Posterior vena cava (tissue), 2 donors: Measurements from ENCODE around the gene MRGPRF. TPM values are rescaled to one million over a fixed set of nuclear protein-coding genes. Genes with fewer than 3 reads are reported as not detected.

Source experiments
- DNase-seq: peaks from one replicate; pipeline ENCODE4 v3.0.0-alpha.2; 2020; ENCODE audit warnings: low spot score
- intact Hi-C, 2 donors: fragments of 100-400 bp; cut with DNase I; formaldehyde crosslinking; loops; one replicate each; pipeline versions ENCODE4 v1.14.1 to v1.14.2; 2022 to 2023
- long read RNA-seq, 2 donors: library from polyadenylated mRNA; unstranded; transcript quantifications; one replicate each; pipeline ENCODE4 v2.0.0, GENCODE V29; 2020 to 2021
- total RNA-seq, 2 donors: library from RNA; stranded (reverse); fragmentation: NEBNext Ultra II Directional; extraction: Animal tissue kit (Norgen Biotek cat#: 25700); gene quantifications; one replicate each; pipeline ENCODE4 v1.2.1, GENCODE V29; 2021
- donor health status: DM: yes; HTN: yes; CAD: no.
- donor health status: DM: yes; HTN: yes; CAD: no.

The MRGPRF gene
- total RNA-seq, result 100 to 1,000 TPM; 117 to 138 TPM
- long read RNA-seq, donor 1, transcript MRGPRF-201 (3 exons, 2,295 nt), result major isoform, 56 of 96 reads
- long read RNA-seq, donor 1, partial matches to known transcripts, result 1 of 96 reads
- long read RNA-seq, donor 1, other reads (novel, unspliced or antisense), result 39 of 96 reads
- long read RNA-seq, donor 2, transcript MRGPRF-201 (3 exons, 2,295 nt), result major isoform, 436 of 666 reads
- long read RNA-seq, donor 2, transcript MRGPRF-203 (3 exons, 2,282 nt), result minor isoform, 5 of 666 reads
- long read RNA-seq, donor 2, partial matches to known transcripts, result 12 of 666 reads
- long read RNA-seq, donor 2, other reads (novel, unspliced or antisense), result 213 of 666 reads

- intact Hi-C loops, result loop anchor here (2.0 to 10.0 kb wide), 4 partner anchors 38 to 1882 kb away; no protein-coding TSS in a partner anchor
- peak; percentile 98 for DNase-seq
Measured at GRCh38 chr11:69013009-69013951, at the start of gene MRGPRF. Gene MRGPRF, minus strand, starts transcription at chr11:69013246. Its CDS starts 3,345 bp downstream, at chr11:69009901.

- DNase-seq, result no peak
- intact Hi-C loops, result no loop called here
Measured at GRCh38 chr11:69062169-69062855, 49.3 kb upstream of the MRGPRF start.

- DNase-seq, result no peak
- intact Hi-C loops, result no loop called here
Measured at GRCh38 chr11:69061713-69062053, 48.6 kb upstream of the MRGPRF start.

GRCh38 chr11:69060806-69061712 lies 48.0 kb upstream of the MRGPRF start:
- intact Hi-C loops, result no loop called here
- no peak for DNase-seq

GRCh38 chr11:69059985-69060384 lies 46.9 kb upstream of the MRGPRF start:
- no peak for DNase-seq
- intact Hi-C loops, result no loop called here

GRCh38 chr11:69059429-69059828 lies 46.4 kb upstream of the MRGPRF start:
- intact Hi-C loops, result no loop called here
- DNase-seq, result no peak

- DNase-seq, result no peak
- intact Hi-C loops, result no loop called here
Measured at GRCh38 chr11:69058511-69059270, 45.6 kb upstream of the MRGPRF start.

- no peak for DNase-seq
- intact Hi-C loops, result no loop called here
Measured at GRCh38 chr11:69057801-69058200, 44.8 kb upstream of the MRGPRF start.

GRCh38 chr11:69057236-69057635 lies 44.2 kb upstream of the MRGPRF start:
- DNase-seq, result no peak
- intact Hi-C loops, result no loop called here

- intact Hi-C loops, result no loop called here
- peak; percentile 81 for DNase-seq
Measured at GRCh38 chr11:69055598-69056516, 42.8 kb upstream of the MRGPRF start.

- intact Hi-C loops, result no loop called here
Measured at GRCh38 chr11:69055212-69055586, 42.2 kb upstream of the MRGPRF start.

GRCh38 chr11:69054397-69055211 lies 41.6 kb upstream of the MRGPRF start:
- DNase-seq, result no peak
- intact Hi-C loops, result no loop called here

More at GRCh38 chr11:69055212-69055586, 42.2 kb upstream of the MRGPRF start:
- DNase-seq, result no peak

- DNase-seq, result no peak
- intact Hi-C loops, result no loop called here
Measured at GRCh38 chr11:69053546-69054396, 40.7 kb upstream of the MRGPRF start.

GRCh38 chr11:69053169-69053477 lies 40.1 kb upstream of the MRGPRF start:
- DNase-seq, result no peak
- intact Hi-C loops, result no loop called here

GRCh38 chr11:69052343-69053168 lies 39.5 kb upstream of the MRGPRF start:
- no peak for DNase-seq
- intact Hi-C loops, result no loop called here
